Measurements from ENCODE around the gene SLC10A7.

SLC10A7 gene

DNA sequence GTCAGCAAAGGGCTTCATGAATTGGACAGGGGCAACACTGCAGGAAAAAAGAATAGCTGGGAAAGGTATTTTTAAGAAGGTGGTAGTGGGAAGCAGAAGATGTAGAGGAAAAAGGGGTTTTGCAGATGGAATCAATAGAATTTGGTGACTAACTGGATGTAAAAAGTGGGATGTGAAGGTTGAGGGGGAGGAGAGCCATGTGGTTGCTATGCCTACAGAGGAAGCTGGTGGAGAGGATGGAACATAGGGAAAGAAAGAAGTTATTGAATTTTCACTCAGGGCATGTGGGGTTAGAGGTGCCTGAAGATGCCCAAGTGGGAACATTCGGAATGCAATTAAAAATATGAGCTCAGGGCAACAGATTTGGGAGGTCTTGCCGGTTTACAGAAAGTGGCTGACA is 274.4 kb downstream of the SLC10A7 start:
- DNase-seq: no peak

DNA sequence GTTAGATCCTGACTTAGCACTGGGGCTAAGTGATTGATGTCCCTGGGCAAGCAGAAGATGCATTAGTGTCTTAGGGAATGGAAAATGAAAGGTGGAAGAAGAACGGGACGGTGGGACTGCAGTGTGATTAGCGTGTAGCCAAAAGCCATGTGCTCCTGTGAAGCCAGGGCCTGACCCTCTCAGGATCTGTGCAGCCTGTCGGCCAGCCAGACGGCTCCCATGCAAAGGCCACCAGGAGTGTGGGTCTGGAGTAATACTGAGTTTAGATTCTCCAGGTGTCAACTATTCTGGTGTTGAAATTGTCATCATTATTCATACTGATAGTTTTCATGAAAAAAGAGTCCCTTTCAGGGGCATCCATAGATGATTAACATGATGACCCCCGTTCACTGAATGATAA is 275.4 kb downstream of the SLC10A7 start:
- DNase-seq: no peak

DNA sequence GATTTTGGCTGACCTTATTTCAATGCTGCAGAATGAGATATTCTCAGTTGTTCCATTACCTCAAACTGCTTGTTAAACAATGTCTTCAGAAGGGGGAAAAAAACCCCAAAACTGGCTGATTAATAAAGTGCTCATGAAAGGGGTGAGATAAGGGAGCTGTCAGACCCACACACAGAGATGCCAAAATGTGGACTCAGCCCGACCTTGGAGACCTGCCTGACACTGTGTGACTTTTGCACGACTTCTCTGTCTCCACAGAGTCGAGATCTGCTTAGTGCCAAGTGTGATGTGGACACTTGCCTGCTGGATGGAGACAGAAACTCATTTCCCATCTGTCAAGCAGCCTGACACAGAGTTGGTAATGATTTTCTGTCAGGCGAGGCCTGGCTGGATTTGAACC is 275.9 kb downstream of the SLC10A7 start:
- DNase-seq: peak; percentile 54

DNA sequence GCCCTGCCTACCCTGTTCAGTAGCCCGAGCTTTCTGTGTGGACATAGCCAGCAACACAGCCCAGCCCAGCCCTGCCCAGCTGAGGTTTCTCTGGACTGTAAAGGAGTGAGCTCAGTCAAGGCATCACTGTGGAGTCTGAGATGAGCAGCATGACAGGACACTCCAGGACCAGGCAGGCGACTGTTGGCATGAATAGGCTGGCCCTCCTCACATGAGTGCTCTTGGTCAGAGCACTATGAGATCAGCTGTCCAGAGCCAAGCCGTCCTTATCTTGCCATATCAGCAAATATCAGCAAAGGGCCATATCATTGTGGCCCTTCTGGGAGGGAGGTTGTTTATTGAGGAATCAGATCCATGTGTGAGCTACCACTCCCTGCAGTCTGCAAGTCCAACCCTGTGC is 276.5 kb downstream of the SLC10A7 start:
- DNase-seq: peak; percentile 27

DNA sequence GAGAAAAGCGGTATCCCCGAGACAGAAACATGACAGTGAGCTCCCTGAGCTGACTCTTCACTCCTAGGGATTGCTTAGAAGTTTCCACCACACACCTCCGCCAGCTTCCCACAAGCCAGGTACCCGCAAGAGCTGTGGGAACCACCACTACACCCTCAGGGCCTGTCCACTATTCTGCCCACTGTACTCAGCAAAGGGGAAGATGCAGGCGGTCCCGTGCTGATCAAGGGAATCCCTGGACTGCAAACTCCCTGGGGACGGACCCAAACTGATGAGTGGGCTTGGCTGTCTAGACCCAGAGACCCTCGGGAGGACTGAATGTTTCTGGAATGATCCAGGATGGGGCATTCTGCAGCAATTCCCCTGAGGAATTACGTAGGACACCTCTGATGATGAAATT is 277.2 kb downstream of the SLC10A7 start:
- no peak for DNase-seq

DNA sequence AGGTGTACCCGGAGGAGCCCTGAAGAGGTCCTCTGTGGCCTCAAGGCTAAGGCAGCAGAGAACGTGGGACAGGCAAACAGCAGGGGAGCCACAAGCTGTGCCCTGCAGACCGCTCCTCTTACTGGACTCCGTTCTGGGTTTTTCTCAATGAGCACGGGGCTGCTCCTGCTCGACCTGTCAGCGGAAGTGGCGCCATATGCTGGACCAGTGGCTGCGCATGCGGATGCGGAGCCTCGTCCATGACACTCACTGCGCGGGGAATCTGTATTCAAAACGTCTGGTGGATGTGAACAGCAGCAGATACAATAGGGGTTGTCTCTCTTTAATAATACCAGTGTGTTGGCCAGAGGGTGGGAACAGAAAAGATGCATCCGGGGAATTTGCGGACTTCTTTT is 277.9 kb downstream of the SLC10A7 start:
- no peak for DNase-seq

DNA sequence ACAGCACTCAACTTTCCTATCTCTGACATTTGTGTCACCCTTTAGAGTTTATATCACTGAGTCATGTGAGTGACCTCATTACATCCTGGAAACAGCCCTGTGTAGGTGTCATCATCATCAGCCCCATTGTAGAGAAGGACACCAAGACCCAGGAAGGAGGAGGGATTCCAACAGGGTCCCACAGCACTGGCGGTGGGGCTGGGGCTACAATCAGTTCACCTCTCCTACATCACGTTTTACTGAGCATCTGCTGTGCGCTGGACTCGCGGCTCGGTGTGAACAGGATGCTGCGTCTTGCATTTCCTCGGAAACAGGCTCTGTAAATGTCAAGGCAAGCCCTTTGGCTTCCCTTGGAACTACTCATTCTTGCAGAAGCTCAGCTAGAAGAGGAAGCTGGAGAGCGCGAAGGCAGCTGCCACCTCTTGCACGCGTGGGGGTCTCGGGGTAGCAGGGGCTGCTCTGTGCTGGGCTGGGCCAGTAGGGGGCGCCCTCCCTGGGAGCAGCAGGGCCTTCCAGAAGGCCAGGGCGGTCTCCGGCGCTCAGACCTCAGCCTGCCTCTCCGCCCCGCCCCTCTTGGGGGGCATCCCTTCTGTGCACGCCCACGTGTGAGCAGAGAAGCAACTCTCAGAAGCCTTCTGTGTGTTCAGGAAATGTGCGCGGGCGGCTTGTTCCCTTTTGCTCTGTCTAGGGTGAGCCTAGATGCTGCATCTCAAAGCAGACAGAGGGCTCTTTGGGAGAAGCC is 278.4 kb downstream of the SLC10A7 start:
- DNase-seq: peak; percentile 24

DNA sequence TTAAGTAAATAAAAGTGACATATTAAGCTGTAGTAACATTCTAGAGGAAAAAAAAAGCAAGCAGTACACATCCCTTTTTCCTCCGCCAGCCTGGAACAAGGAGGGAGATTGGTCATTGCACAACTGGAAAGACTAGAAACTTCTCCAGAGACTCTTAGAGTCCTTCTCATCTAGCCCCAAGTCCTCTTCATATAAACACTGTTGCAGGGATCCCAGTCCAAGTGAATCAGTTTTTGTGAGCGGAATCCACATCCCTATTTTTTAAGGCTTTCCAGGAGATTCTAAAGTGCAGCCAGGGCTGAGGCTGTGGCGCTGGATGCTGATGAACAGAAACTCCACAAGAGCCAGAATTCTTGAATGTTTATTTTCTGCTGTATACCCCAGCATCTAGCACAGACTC is 283.6 kb downstream of the SLC10A7 start:
- peak; percentile 45 for DNase-seq

DNA sequence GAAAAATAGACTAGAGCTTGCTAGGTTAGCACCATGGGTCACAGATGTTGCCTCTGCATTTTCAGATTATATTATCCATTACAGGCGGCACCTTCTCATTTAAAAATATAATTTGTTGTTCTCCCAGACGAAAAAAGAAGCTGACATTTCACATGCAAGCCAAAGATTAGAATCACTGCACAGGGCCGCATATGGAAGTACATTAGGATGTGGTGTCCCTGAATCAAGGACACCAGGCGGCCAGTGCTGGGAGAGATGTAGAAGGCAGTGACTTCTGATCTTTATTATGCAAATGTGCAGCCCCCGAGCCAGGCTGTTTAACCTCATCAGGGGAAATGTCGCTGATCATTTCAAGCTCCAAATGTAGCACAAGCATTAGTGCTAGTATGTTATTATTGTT is 284.6 kb downstream of the SLC10A7 start:
- no peak for DNase-seq

DNA sequence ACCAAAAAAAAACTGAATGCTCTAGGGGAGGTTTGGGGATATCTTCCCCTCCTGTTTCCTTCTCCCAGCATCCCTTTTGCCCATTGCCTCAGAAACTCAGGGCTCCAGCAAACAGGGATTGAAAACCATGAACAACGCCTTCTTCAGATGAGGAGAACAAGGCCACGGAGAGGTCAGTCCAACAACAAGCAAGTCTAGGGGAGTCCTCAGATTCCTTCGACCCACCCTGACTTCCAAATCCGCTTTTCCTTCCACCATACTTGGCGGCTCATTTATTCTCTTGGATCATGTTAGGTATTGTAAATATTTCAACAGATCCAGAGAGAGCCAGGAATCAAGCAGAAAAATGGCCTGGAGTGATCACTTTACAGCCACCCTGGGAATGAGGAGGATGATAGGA is 285.5 kb downstream of the SLC10A7 start:
- no peak for DNase-seq

DNA sequence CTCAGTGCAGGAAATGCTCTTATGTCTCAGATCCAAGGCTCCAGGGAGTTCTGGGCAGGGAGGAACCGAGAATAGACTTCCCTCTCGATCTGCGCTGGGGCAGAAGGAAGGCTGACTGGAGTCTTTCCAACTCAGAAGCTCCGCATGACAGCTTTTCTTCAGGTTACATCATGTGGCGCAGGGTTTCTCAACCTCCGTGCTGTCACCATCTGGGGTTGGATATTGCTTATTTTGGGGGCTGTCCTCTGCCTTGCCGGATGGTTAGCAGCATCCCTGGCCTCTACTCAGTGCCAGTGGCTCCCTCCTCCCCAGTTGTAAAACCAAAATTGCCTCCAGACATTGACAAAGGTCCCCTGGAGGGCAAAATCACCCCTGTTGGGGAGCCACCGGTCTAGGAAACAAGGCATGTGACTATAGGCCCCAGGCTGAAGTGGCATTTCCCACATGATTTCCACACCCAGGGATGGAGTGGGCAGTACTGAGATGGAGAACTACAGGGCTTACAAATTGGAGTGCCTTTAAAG is 286.0 kb downstream of the SLC10A7 start:
- no peak for DNase-seq

DNA sequence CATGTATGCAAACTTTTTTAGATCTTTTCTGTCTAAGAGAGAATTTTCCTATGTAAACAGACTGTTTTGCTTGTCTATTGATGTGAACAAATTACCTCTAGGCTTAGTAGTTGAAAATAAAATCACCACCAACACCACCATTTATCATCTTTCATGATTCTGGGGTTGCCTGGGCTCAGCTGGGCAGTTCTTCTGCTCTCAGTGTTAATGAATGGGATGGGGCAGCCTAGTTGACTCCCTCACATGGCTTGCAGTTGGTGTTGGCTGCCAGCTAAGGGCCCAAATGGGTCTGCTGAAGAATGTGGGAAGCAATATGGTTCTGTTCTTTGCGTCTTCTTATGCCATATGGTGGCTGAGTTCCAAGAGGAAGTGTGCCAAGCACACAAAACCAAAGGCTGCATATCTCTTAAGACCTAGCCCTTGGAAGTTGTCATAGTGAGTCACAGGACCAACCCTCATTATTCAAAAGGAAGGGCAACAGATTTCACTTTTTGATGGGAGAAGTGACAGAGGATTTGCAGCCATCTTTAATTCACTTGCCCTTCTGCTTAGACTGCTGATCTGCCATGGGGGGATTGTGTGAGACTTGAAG is 289.5 kb downstream of the SLC10A7 start:
- DNase-seq: no peak

DNA sequence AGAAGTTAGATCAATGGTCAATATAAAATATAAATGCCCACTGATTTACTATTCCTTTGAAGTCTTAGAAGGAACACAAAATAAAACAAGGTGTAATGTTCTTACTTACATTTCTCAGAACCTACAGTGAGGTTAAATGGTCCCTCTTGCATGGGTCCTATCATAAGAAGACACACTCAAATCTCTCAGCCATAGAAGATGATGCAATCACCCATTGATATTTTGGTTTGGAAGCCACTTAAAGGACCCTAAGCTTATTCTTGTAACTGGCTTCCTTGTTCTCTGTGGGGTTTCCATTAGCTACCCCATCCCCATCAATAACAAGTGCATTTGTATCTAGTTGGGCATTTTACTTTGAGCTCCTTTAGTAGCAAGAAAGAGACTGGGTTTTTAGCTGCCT is 292.3 kb downstream of the SLC10A7 start:
- no peak for DNase-seq

DNA sequence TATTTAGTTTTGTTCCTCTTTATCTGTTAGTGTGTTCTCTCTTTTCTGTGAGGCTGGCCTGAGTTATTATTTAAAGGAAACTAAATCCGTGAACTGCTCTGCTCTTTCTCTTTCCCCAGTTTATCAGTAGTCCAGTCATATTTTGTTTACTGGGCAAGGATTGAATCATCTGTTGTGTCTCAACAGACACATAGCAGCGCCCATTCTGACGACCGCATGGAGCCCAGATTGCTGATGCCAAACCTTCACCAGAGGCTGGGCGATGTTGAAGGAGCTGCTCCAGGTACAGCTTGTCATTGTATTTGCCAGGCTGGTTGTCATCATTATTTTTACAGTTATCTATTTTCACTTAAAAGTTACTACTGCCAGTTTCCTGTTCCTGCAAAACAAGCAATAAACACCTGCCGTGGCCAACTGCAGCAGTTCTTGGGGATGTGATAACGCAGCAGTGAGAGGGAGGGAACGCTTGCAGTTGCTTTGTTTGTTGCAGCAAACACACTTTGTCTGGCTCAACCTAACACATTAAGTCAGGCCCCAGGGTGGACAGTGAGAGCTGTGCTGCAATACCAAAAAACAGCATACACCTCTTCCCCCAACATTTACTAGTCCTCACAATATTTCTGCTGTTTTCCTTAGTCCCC is 297.3 kb downstream of the SLC10A7 start:
- no peak for DNase-seq

DNA sequence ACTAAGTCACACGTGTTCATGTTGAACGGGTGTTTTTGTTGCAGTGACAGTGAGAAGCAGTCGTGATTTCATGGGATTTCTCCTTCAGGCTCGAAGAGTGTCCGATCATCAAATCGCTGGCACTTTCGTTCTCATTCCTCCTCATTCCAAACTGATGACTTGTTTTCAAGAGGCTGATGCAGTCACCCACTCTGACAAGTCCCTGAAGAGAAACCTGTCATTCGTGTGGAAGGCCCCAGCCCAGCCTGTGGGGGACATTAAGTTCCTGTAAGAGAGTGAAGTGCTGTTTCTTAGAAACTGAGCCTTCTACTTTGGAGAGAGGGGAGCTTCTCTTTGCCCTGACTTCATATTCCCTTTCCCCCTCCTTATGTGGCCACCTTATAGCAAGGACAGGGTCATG is 299.4 kb downstream of the SLC10A7 start:
- DNase-seq: no peak

DNA sequence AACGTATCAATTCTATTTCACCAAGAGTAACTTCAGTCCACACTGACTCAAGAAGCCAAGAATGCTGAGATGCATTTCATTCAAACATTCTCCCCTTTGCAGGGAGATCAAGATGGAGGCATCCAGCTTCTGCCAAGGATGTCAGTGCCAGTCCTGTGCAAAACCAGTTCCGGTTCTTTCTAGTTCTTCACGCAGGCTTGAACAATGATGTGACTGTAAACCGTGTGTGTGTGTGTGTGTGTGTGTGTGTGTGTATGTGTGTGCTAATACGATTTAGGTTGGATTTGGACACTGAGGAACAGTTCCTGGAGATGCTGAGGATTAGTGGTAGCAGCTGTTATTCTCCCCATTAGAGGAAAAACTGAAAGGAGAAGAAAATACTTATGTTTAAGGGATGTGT is 307.5 kb downstream of the SLC10A7 start, which contains the start of gene REELD1:
Gene REELD1, plus strand, starts transcription at position 301 of the 400 bp plus-strand sequence. CDS start 2,415 bp downstream, outside the sequence.
- no peak for DNase-seq

DNA sequence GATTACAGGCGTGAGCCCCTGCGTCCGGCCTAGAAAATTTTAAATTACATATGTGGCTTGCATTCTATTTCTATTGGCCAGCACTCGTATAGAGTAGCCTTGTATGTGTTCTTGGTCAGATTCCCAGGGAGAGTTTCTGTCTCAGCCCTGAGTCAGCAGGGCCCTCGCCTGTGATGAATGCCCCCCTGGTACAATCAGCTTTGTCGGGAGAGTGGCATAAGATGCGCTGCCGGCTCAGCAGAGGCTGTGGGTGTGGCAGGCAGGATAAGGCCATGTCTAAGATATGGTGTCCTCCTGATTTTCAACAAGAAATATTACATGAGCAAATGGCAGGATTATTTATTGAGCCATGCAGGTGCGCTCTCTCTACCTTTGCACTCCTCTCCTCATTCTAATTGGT is 309.0 kb downstream of the SLC10A7 start:
- DNase-seq: no peak

DNA sequence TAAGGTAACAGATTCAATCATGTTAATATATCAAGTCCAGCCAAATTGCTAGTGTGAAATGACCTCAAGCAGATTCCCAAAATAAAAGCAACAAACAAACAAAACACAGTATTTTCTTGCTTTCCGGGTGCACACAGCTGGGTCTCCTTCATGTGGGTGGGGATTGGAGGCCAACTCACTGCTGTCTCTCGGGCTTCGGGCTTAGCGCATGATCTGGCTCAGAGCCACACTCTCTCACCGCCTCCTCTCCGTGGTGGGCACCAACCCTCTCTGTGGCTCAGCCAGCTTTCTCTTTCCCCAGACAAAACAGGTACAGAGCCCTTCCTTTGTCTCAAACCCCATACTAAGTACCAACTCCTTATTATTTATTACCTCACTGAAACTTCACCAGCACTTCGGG is 310.3 kb downstream of the SLC10A7 start:
- no peak for DNase-seq

DNA sequence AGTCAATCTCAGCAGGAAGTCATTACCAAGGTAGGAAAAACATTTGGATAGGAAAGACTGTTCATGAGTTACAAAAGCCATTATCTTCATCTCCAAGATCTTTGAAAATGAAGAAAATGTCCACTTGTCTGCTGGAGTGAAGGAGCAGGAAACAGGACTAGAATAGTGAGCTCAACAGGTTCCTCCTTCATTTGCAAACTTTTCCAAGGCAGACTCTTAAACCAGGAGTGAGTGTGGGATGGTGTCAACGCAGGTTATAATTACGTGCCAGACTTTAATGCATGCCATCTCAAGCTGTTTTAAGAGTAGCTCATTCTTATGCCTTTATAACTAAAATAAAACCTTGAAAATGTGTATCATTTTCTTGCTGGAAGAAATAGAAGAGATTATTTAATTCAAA is 310.9 kb downstream of the SLC10A7 start:
- DNase-seq: no peak

DNA sequence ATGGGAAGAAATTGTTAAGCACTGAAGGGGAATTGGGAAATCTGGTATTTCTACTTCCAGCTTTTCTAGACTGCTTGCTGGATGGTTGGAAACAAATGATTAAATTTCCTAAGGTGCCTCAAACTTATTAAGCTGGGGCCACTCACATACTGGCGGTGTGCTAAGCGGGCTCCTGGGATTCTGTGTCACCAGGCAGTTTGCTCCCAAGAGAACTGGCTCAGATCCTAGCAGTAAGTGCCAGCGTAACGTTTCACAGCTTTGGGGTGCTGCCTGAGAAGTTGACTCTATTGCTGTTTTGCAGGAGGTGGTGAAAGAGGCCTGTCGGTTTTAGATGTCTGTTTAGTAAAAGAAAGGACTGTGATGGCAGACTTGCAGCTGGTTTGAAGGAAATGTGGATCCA is 314.3 kb downstream of the SLC10A7 start:
- DNase-seq: no peak
